Measurements from ENCODE around the gene TTC28.
"Not testable (repeated sequence)": the region's sequence is repeated elsewhere in the genome, so short reads cannot be mapped to it uniquely, and the experiment has no call there.

The TTC28 gene

DNA sequence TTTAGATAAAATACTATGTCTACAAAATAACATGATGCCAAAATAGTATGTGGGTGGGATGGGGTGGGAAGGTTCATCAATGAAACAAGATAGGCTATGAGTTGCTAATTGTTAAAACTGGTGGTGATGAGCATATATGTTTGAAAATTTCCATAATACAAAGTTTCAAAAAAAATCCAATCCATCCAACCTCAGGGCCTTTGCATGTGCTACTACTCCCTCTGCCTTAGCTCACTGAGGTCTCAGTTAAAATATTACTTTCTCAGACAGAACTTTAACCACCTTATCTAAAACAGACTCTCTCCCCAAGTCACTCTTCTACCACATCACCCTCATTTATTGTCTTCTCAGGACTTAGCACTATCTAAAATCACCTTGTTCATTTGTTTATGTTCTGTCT is 201.1 kb downstream of the TTC28 start:
- no peak for DNase-seq

DNA sequence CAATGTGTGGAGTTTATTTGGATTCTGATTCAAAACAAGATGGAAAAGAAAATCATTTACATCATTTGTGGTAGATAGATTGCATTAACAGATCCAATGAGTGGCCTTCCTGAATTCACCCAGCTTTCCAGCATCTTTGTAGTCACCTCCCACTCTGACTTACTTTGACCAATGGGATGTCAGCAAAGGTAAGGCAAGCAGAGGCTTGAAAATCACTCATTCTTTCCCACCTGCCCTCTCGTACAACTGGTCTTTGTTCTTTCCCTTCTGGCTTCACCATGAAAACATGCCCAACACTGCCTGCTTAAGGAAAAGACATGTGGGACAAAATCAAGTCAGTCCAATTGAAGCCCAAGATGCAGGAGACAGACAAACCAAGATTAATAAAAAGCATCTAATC is 202.1 kb downstream of the TTC28 start:
- DNase-seq = no peak

DNA sequence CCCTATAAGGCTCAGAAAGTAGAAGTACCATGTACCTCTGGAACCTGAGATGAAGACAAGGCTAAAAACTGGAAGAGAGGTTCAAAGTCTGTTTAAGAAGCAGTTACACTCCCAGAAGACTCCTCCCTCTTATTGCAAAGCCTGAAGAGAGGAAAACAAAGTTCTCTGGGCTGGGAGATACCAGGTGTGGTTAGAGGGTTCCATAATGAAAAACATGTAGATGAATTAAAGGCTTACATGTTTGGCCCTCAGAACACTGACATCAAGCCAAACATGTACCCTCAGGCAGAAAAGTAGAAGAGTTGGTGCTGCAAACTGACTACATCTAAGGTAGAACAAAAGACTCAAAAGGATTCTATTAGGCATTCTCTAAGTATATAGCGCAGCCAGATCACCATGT is 205.3 kb downstream of the TTC28 start:
- DNase-seq = no peak

DNA sequence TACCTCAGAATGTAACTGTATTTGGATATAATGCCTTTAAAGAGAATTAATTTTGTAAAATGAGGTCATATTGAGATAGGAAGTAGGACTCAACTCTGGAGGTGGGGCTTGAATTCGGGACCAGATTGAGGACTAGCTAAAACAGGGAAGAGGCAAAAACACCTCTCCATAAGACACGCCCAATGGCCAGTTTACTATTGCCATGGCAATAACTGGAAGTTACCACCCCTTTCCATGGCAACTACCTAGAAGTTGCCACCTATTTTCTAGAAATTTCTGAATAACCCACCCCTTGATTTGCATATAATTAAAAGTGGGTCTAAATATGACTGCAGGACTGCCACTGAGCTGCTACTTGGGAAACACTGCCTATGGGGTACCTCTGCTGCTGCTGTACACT is 206.4 kb downstream of the TTC28 start:
- DNase-seq = no peak

DNA sequence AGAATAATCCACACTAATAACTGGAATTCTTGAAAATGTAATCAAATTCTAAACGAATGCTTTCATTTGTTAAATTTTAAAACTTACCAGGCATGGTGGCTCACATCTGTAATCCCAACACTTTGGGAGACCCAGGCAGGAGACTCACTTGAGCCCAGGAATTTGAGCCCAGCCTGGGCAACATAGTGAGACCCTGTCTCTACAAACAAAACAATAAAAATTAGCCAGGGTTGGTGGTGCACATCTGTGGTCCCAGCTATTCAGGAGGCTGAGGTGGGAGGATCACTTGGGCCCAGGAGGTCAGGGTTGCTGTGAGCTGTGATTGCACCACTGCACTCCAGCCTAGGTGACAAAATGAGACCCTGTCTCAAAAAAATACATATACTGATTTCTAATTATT is 212.6 kb downstream of the TTC28 start:
- DNase-seq = not testable (repeated sequence)

DNA sequence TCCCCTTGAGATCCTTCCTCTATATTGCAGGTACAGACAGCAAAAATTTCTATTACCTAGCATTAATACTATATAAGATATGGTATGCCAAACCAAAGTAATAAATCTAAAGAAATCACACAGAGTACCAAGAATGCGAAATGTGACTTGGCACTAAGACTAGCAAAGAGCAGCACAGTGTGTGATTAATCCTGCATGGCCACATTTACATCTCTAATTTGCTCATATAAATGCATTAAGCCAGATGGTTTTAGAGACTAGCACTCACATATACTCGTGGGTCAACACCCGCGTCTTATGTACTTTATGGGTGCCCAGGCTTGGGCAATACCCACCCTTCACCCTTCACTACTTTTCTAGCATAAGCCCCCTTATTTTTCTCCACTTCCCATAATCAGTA is 213.2 kb downstream of the TTC28 start:
- no peak for DNase-seq

DNA sequence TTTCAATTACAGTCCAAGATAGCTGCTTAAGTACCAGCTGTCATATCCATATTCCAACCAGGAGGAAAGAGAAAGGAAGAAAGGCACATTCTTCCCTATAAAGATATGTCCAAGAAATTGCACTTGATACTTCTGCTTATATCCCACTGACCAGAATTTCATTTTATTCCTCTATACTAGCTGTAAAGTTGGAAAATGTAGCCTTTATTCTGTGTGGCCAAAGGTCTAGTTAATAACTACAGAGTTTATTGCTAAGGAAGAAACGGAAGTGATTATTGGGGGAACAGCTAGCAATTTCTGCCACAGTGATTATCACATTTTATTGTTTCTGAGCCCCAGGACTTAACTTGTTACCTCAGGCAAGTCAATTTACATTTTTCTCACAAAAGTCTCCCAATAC is 213.8 kb downstream of the TTC28 start:
- no peak for DNase-seq

DNA sequence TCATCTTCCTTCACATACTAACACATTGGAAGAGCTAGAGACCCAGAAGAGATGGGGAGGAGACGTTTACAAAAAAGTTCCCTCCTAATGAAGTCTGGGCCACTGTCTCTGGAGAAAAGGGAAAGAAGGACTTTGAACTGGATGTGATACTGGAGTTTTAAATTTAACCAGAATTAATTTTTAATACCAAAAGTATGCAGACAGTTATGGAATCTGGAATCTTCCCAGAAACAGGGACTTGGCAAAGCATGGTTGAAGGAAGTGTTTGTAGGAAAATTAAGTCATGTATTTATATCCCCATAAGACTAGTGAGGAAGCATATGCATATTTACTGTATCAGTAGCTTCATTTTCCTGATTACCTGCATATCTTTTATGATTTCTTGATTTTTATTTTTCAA is 215.5 kb downstream of the TTC28 start:
- no peak for DNase-seq

DNA sequence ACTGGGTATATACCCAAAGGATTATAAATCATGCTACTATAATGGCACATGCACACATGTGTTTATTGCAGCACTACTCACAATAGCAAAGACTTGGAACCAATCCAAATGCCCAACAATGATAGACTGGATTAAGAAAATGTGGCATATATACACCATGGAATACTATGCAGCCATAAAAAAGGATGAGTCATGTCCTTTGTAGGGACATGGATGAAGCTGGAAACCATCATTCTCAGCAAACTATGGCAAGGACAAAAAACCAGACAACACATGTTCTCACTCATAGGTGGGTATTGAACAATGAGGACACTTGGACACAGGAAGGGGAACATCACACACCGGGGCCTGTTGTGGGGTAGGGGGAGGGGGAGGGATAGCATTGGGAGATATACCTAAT is 216.2 kb downstream of the TTC28 start:
- not testable (repeated sequence) for DNase-seq

DNA sequence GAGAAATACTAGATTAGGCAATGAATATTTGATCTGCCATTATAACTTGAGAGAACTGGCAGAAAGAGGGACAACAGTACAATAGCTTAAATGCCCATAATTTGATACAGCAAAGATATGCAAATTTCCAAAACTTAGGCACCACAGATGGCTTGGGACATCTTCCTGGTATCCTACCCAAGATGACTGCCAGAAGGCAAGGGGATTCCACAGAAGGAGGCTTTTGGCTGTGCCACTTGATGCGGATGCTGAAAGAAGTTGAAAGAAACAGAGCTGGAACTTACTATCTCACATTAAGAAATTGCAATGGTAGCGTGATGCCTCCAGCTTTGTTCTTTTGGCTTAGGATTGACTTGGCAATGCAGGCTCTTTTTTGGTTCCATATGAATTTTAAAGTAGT is 216.7 kb downstream of the TTC28 start:
- DNase-seq = no peak

DNA sequence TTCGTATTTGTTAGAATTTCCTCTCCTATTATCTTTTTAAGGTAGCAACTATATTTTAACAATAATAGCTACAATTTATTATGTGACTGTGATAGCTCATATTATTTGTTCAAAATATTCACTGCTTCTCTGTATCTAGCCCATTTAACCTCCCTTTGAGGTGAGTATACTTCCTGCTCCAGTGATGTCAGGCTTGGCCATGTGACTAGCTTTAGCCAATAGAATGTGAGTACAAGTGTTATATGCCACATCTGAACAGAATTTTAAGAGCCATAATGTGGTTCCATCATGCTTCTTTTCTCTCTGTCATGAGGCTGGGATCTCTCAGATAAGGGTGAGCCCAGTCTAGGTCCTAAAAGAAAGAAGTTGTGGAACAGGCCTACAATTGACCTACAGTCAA is 217.6 kb downstream of the TTC28 start:
- DNase-seq = no peak

DNA sequence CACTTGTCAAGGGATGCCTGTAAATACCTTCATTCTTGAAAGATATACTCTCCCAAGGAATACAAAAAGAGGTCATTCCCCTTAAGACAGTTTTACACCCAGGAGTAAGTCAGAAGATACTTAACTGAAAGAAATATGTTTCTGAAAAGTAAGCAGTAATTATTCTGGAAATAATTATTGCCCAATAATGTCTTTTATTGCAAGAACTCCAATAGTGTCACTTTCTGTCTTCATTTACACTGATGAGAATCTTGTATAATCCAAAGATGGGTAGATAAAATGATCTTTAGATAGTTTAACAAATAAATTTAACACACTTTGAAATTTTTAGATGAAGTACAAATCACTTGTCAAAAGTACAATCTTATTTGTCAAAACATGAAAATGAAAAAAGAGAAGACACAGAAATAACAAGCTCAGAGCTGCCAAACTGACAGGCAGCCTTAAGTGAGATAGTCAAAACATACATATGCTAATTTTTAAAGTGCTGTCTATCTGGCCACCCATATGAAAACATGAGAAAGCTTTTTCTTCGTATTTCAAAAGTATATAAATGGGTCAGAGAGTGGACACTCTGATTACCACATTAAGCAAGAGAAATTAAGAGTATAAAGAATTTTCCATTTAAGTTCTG is 225.1 kb downstream of the TTC28 start:
- DNase-seq = no peak

DNA sequence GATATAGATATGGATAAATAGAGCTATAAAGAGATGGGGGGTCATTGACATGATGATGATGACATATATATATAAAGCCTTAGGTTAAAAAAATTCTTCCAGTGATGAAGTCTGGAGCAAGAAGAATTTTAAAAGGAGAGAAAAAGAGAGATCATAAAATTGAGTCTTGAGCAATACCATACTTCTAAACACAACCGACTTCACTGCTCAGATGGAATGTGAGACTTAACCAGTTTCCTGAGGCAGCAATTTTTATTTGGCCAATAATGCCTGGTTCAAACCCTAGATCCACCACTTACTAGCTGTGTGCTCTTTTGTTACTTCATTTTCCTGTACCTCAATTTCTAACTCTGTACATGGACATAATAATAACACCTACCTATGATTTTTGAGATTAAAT is 229.5 kb downstream of the TTC28 start:
- DNase-seq = no peak

DNA sequence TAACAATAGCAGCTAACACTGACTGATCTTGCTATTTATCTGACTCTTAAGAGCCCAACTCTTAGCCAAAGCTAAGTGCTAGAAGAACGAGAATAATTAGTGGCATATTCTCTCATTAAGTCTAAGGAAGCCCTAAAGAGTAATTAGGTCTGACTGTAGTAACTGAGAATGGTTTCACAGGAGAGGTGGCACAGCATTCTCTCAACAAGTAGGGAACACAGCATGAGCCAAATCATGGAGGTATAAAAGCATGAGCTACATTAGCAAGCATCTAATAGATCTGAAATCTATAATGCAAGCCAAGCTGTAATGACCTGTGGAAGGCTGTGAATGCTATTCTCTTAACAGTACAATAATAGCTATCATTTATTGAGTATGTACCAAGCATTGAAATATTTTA is 230.6 kb downstream of the TTC28 start:
- no peak for DNase-seq

DNA sequence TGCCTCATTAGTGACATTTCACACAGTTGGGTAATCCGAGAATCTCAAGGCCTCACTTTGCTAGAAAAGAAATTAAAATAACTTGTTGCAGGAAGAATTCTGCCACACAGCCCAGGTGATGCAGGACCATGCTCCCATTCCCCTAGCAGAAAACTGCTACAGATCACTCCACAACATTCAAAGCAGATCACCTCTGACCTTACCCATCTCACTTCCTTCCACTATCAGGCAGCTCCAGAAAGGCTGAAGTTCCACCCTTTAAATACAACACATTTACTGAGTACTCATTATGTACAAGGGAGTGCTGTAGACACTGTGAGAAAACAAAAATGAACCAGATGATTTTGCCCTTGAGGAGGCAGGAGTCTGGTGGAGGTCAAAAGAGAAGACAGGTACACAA is 231.0 kb downstream of the TTC28 start:
- no peak for DNase-seq

DNA sequence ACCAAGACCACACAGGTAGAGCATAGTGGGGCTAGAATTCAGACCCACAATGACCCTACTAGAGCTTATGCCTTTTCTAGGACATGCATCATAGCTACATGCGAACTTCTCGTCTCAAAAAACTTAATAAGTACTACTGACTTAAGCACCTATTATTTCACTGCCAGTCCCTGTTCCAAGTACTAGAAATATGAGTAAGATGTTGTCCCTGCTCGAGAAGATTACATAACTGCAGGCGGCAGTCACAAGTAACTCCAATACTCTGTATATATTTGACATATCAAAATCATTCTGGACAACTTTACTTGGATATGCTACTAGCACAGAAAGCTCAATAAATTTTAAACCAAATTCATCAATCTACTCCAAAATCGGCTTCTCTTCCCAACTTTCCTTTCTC is 235.0 kb downstream of the TTC28 start:
- DNase-seq = no peak

DNA sequence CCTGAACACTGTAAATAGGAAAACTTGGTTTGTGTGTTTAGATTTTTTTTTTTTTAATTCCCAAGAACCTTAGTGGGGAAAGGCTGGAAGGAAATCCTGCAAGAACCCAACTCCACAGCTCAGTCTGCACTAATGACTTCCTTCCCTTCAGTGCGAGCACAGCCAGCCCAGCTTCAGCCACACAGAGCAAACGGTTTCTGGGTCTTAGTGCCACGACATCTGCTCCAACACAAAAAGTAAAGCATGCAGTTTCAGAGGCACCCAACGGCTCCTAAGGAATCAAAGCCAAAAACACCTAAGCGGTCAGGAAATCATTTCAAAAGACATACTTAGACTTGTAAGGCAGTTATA is 236.1 kb downstream of the TTC28 start:
- DNase-seq = no peak

DNA sequence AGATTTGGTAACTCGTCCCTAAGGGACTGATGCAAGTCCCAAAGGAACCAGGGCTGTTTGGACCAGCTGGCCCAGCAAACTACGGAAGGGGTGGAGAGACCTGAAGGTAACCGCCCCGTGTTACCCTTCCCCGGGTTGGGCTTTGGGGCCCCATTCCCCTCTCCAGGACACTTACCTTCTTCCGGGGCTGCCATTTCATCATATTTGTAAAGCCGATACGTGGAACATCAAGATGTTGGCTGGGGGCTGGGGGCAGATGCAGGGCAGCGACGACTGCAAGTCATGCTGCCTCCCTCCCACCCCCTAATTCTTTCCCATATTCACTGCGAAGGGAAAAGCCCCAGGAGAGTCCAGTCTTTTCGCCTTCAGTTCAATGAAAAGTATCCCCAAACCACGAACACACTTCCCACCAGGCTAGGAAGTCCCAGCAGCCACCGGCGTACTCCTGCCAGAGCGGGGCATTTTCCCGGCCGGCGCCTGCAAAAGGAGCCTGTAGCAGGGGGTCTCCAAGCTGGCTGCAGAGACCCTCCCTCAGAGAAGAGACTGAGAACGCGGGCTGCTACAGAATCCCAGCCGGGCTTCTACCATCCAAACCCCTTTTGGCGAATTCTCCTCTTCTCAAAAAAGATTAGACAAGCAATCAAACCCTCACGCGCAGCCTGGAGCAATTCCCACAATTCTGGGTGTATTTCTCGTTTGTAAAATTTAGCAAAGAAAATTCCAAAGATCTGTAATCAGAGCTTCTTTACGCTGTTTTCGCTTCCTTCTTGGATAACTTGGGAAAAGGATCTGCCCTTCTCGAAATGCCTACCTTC is 236.7 kb downstream of the TTC28 start:
- DNase-seq = no peak

DNA sequence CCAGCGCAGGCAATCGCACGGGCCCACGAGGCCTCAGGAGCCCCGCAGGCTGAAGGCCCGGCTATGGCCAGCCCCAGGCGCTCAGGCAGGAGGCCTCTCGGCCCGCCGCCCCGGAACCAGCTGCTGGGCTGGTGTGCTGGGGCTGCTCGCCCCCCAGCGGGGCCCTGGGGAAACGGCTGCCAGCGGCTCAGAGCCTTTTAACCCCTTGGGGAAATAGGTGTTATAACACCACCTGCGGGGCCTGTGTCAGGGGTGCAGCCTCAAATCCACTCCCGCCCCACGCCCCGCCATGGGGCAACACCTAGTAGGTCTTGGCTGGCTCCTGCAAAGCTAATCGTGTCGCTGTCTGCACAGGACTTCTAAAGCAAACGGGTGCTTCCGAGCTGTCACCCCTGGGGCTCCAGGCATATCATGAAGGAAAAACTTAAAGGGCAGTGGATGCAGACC is 237.4 kb downstream of the TTC28 start:
- no peak for DNase-seq

DNA sequence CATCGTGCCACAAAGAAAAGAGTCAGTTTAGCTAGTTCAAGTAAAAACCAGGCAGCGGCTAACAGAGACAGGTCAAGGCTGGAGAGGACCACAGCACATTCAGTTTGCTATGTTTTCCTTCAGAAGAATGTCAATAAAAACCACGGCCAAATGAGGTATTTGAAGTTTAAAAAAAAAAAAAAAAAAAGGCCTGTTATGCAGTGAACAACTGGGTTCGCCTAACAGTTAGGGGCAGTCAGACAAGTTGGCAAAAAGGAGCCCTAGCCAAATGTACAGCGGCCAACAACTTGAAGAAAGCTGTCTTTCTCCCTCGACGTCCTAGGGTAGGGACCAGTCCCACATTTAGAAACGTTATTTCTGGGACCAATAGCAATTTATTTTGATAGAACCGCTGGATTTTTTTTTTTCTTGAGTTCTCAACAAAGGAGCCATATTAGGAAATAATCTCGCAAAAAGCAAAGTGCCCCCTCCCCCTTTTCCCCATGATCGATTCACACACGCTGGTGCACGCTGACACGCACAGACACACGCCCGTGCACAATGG is 237.8 kb downstream of the TTC28 start:
- no peak for DNase-seq

DNA sequence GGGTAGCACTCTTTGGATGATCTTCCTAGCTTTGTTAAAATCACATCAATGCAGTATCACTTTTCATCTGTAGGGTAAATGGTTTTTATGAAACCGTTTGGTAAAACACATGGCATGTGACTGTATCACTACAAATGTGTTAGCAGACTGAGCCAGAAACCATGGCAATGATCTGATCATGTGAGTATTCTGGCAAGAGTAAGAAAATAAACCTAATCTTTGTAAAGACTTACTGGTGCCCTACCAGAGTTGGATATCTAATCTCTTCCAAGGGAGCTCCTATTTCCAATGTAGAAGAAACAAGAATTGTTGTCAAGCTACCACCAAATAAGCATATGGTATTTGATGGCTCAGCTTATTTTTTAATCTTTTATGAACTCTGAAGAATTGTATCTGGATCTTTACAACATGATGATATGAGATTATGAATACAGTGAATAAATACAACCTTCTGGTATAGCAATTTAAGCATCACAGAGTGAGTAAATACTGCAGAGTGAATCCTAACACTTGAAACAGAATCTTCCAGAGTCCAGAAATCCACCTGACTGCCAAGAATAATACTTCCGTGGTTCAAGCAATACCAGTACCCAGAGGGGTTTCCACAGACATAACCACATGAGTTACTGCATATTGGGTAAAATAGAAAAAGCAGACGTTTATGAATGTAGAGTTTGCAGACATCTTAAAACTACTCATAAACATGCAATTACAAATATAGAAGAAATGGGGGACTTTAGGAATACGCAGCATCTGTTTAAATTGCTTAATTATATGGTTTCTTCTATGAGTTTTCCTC is 238.8 kb downstream of the TTC28 start:
- DNase-seq = no peak

DNA sequence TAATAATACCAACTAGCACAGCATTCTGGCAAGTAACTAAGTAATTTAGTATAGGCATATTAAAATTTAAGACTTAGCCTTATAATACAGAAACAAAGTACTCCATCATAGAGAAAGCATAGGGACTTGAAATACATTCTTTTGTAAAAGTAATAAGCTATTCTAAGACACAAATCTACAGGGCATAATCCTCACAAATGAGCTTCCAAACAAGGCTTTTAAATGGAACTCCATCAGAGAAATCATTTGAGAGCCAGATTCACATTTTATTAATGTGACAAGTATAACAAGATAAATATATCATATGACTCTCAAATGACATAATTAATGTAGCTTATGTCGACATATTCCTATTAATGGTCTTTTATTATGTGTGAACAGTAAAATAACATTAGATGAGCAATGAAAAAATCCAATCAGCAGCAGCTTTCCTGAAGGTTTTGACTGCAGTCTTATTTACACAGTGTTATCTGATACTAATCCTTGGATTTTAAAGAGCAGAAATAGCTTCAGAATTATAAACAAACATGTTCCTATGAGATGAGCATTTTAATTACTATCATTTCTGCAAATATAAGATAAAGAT is 241.4 kb downstream of the TTC28 start:
- DNase-seq = no peak

DNA sequence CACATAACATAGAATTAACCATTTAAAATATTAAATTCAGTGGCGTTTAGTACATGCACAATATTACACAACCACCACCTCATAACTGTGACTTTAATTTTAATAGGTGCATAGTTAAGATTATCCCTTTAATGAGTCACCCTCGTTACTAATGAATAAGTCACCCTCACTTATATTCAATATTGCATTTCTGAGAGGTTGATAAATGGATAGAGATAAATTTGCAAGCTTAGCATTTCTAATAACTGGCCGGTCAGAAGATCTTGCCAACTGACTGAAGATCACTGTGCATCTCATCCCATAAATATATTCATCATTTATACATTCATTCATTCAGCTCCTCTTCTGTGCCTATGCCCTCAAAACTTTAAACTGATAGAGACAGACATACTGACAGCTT is 243.7 kb downstream of the TTC28 start:
- no peak for DNase-seq

All from NCI-H1048 (cell line).